ENCODE data around the gene IDH2.
A peak's percentile ranks its signal among the peaks of the same experiment; 100 is the strongest.

IDH2 gene

GRCh38 chr15:90063770-90064247 is 38.5 kb downstream of the IDH2 start:
- no peak for DNase-seq (ENCODE audit: low read depth)

GRCh38 chr15:90062973-90063769 is 39.1 kb downstream of the IDH2 start:
- no peak for DNase-seq (ENCODE audit: low read depth)

GRCh38 chr15:90062462-90062932 is 39.8 kb downstream of the IDH2 start:
- DNase-seq (ENCODE audit: low read depth) = no peak

- DNase-seq (ENCODE audit: low read depth) = peak; percentile 40
Measured at GRCh38 chr15:90062023-90062442, 40.2 kb downstream of the IDH2 start.

- DNase-seq (ENCODE audit: low read depth) = peak; percentile 19
Measured at GRCh38 chr15:90060797-90061196, 41.5 kb downstream of the IDH2 start.

- DNase-seq (ENCODE audit: low read depth) = no peak
Measured at GRCh38 chr15:90059208-90059985, 42.9 kb downstream of the IDH2 start.

- DNase-seq (ENCODE audit: low read depth) = no peak
Measured at GRCh38 chr15:90058775-90059174, 43.5 kb downstream of the IDH2 start.

- DNase-seq (ENCODE audit: low read depth) = no peak
Measured at GRCh38 chr15:90058308-90058707, 44.0 kb downstream of the IDH2 start.

GRCh38 chr15:90056529-90056928 is 45.7 kb downstream of the IDH2 start:
- no peak for DNase-seq (ENCODE audit: low read depth)

- DNase-seq (ENCODE audit: low read depth) = no peak
Measured at GRCh38 chr15:90055182-90055581, 47.1 kb downstream of the IDH2 start.

GRCh38 chr15:90054618-90055097 is 47.6 kb downstream of the IDH2 start:
- no peak for DNase-seq (ENCODE audit: low read depth)

- DNase-seq (ENCODE audit: low read depth) = no peak
Measured at GRCh38 chr15:90053685-90054466, 48.4 kb downstream of the IDH2 start.

GRCh38 chr15:90051874-90052273 is 50.4 kb downstream of the IDH2 start:
- no peak for DNase-seq (ENCODE audit: low read depth)

GRCh38 chr15:90049666-90050604 is 52.3 kb downstream of the IDH2 start:
- no peak for DNase-seq (ENCODE audit: low read depth)

- no peak for DNase-seq (ENCODE audit: low read depth)
Measured at GRCh38 chr15:90049030-90049429, 53.2 kb downstream of the IDH2 start.

GRCh38 chr15:90047956-90048575 is 54.2 kb downstream of the IDH2 start:
- DNase-seq (ENCODE audit: low read depth) = no peak

- no peak for DNase-seq (ENCODE audit: low read depth)
Measured at GRCh38 chr15:90046911-90047392, 55.3 kb downstream of the IDH2 start.

- no peak for DNase-seq (ENCODE audit: low read depth)
Measured at GRCh38 chr15:90046289-90046688, 56.0 kb downstream of the IDH2 start.

- no peak for DNase-seq (ENCODE audit: low read depth)
Measured at GRCh38 chr15:90044916-90045371, 57.3 kb downstream of the IDH2 start.

GRCh38 chr15:90044191-90044590 is 58.1 kb downstream of the IDH2 start:
- DNase-seq (ENCODE audit: low read depth) = no peak
